Measurements from ENCODE around the gene MTIF2.

GRCh38 chr2:55314985-55315384 is 46.0 kb upstream of the MTIF2 start:
- TF ChIP-seq CTCF (conservative IDR thresholded peaks at IDR 0.05; ENCODE audit: low read depth, low read length): no peak
- TF ChIP-seq EZH2 (IDR thresholded peaks at IDR 0.05; ENCODE audit: low read length, unreplicated experiment): no peak
